NCI-H2029 (cell line): Measurements from ENCODE around the gene NDUFA11.
A peak's percentile ranks its signal among the peaks of the same experiment; 100 is the strongest.

Experiments
- DNase-seq: peaks from one replicate; lab custom pipeline; 2025; lab: John Stamatoyannopoulos, UW

Gene NDUFA11

DNA sequence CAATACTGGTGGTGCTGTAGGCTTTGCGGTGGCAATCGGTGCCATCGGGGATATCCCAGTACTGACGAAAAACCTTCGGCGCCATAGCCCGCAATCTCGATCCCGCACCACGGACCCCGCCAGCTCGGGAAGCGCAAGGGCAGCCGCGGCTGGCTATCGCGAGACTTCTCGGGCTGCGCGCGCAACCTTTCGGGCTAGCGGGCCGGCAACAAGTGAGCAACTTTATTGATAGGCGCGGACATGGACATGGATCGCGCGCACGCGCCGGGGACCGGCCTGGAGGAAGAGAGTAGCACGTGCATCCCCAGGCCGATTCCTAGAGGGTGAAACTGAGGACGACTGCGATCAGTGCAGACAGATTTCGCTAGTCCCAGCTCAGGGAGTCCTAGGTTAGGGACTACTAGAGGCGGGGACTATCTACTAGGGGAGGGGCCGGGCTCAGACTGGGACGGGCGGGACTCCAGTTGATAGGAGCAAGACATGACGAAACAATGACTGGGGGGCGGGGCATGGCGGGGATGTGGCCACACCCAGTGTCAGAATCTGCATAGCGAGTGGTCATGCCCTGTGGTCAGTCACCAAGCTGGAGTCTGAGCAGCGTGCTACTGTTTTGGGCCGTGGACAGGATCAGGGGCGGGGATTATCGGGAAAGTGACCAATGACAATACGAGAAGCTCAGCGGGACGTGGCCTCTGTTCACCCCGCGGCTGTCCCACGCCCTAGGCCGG is at the start of gene NDUFA11:
NDUFA11 (minus strand) TSS at position 167 of the 728 bp plus-strand sequence; CDS start at position 85, 82 bp downstream.
- DNase-seq: peak; percentile 98

DNA sequence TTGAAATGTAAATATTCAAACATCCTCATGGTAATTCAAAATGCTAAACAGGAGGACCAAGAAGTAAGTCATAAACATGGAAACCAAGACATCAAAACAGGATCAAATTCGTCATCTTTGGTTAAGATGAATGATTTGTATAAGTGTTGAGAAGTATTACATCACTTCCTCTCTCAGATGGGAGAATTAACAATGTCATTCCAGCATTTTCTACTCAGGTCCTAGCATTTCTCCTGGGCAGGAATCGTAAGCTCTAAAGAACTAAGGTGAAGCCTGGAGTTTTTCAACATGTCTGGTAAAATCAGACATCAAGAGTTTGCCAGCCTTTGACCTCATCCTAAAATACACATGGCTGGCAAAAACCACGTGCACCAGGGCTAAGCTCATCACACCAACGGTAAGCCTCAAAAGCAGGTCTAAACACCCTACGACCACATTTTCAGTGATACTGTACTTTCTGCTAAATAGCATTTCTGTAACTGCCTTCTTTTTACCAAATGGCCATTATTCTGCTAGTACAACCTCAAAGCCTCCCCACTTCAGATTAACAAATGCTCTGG is 49.5 kb upstream of the NDUFA11 start:
- DNase-seq: no peak

- peak; percentile 10 for DNase-seq
Observed at GRCh38 chr19:5952193-5953029, 48.8 kb upstream of the NDUFA11 start.

- peak; percentile 16 for DNase-seq
Observed at GRCh38 chr19:5951338-5951861, 47.8 kb upstream of the NDUFA11 start.

DNA sequence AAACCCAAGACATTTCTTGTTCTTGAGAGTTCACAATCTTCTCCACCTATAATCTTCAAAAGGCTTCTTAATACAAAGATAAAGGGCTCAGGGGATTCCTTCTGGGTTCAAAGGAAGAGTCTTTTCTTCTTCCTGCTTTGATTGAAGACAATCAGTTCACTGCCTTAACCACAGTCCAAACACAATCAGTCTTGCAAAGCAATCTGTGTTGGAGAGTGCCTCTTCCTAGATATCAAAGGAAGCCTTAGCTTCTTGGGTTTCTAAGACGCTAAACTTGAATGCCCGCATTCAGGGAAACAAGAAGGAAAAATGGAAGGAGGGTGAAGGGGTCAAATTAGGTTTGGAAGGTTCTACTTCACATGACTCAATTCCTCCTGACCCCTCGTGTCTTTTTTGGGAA is 47.2 kb upstream of the NDUFA11 start:
- DNase-seq: no peak

DNA sequence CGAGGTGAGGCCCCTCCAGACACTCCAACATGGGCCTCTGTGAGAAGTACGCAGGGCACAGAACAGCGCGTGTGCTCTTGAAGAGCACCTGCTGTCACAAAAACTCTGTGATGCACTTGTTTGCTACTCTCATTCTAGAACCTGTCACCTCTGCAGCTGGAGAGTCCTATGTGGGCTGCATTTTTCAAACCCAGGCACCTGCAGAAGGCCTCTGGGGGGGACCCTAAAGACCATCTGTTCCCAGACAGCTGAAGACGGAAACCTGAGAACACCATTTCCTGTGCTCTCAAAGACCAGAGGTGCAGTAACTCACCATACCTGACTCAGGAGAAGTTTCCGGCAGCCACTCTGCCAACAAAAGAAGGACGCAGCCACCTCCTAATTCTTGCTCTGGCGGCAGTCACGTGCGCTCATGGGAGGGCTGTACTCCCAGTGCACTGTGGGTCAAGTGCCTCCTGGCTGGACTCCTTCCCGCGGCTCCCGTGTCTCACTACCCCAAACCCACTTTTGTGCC is 46.3 kb upstream of the NDUFA11 start:
- peak; percentile 89 for DNase-seq

DNA sequence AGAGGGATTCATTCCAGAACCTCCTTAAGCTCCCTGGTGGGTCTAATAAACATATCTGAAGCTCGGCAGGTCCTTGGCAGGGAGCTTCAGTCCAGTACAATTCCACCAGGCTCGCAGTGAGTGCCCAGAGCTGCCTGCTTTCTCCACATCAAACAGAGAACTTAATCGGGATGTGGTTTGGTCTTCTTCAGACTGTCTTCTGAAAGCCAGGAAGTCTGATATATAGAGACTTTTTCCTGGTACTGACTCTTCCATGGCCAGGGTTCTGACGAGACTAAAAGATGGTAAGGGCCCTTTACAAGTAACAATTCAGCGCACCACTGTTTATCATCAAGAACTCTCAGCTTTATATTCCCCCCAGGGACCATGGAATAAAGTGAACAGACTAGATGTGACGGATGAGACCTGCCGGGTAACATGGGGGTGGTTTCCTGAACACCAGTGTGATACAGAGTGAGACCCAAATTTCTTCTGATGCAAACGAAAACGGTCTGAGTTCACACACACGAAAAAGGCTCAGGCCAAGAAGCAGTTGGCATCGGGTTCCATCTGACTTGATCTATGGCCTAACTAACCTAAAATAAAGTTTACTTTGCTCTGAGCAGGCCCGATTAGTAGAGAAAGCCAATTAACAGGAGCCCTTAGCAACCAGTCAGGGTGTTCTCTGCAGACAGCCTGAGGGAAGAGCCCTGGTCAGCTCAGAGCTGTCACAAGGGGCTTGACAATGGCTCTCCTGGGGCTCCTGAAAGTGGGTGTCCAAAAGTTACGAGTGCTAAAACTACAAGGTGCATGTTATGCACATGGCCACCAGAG is 45.4 kb upstream of the NDUFA11 start:
- DNase-seq: no peak

- no peak for DNase-seq
Observed at GRCh38 chr19:5947435-5947834, 43.8 kb upstream of the NDUFA11 start.

GRCh38 chr19:5943623-5944022 is 40.0 kb upstream of the NDUFA11 start:
- DNase-seq: no peak

GRCh38 chr19:5943045-5943444 is 39.5 kb upstream of the NDUFA11 start:
- DNase-seq: no peak

DNA sequence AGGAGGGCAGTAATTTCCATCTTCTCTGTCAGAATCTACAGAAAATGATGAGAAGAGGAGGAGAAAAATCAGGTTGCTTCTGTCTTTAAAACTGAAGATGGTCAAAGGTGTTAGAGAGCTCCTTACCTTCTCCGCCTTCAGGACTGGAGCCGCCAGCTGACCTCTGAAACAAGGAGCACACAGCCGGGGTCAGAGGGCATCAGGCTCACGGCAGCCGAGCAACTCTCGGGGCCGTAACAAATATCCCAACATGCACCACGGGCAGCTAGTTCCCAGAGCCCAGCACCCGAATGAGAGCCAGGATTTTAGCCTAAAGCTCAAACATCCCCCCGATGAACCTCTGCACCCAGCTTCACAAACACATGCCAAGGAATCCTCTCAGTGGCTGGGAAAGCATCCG is 38.1 kb upstream of the NDUFA11 start:
- no peak for DNase-seq

GRCh38 chr19:5940260-5941208 is 36.9 kb upstream of the NDUFA11 start:
- DNase-seq: no peak

- DNase-seq: no peak
Observed at GRCh38 chr19:5937550-5937949, 34.0 kb upstream of the NDUFA11 start.

- no peak for DNase-seq
Observed at GRCh38 chr19:5936292-5936592, 32.7 kb upstream of the NDUFA11 start.

DNA sequence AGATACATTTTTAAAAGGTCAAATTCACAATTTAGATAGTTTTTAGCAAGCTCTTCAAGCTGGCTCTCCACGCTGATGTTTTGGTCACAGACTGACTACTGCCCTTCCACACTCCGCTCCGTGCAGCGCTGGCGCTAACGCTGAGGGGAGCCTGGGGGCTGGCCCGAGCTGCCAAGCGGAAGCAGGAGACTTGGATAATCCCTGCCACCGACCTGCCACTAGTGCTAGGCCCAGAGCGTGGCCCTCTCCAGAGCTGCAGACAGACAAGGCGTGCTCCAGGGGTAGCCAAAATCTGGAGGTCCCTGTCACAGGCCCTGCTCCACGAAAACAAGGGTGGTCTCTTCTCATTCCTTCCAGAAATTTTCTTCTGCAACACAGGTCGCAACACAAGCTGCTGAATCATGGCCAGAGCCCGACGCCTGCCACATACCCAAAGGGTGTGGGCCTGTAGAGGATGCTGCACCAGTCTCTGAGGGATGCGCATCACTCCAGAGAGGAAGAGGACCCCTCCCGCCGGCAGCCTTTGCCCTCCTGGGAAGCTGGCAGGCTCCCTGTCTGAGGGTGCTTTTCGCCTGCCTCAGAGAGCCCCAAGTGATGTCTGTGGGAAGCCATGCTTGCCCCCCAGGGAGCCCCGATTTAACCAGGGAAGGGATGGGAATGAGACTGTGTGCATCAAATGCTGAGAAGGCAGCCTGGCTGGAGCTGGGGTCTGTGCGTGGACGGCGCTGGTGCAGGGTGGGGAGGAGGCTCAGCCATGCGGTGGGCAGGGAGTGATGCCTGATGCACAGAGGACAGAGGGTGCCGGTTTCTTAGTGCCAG is 32.1 kb upstream of the NDUFA11 start:
- no peak for DNase-seq

- DNase-seq: no peak
Observed at GRCh38 chr19:5934774-5935472, 31.3 kb upstream of the NDUFA11 start.

GRCh38 chr19:5934069-5934401 is 30.4 kb upstream of the NDUFA11 start:
- DNase-seq: no peak

GRCh38 chr19:5933391-5934068 is 29.9 kb upstream of the NDUFA11 start:
- no peak for DNase-seq
